ENCODE results near the gene CDCP1. TPM values are rescaled to one million over a fixed set of nuclear protein-coding genes. Genes with fewer than 3 reads are reported as not detected.

Gene CDCP1
- total RNA-seq, 3 donors from 2014 or later (not counting 1 experiment from before 2014, with no cell fraction given), result 0.38 to 0.61 (median 0.48) TPM

GRCh38 chr3:45174234-45174633, 28.1 kb upstream of the CDCP1 start:
- Histone ChIP-seq H3K27ac (ENCODE audit: low read length) (no peak overlapping the region), H3K36me3 (ENCODE audit: control insufficient read depth, insufficient read depth, low read length) (no peaks in the 10 kb centered on the region), H3K4me3 (ENCODE audit: low read length) (no peak overlapping the region), H3K4me1 (ENCODE audit: control insufficient read depth, insufficient read depth, low read length) (no peaks in the 10 kb centered on the region), H3K27me3 (ENCODE audit: control insufficient read depth, insufficient read depth, low read length) (no peaks in the 10 kb centered on the region), H3K9me3 (ENCODE audit: control insufficient read depth, insufficient read depth, low read length) (no peaks in the 10 kb centered on the region)
- Mint-ChIP-seq H3K4me1 (no peaks in the 10 kb centered on the region), H3K27me3 (ENCODE audit: low read depth in 2 of 2) (peaks cover 0 to 3% of the 10 kb centered on the region in 2 donors), H3K4me3 (no peak overlapping the region), H3K9me3 (no peaks in the 10 kb centered on the region), H3K36me3 (no peaks in the 10 kb centered on the region), H3K27ac (no peak overlapping the region)
- WGBS (ENCODE audit: insufficient coverage), result 88% methylated on average over 2 of the region's 2 CpGs
- TF ChIP-seq CTCF (IDR thresholded peaks at IDR 0.05), result no peak
- ATAC-seq (no peak), DNase-seq (no peak)
- intact Hi-C loops (cut with micrococcal nuclease), result no loop called here

- no peaks in the 10 kb centered on the region for H3K36me3 Mint-ChIP-seq
- no peaks in the 10 kb centered on the region for H3K9me3 Mint-ChIP-seq
- no peak overlapping the region for H3K4me3 Mint-ChIP-seq
- WGBS (ENCODE audit: insufficient coverage), result 93% methylated on average over 1 of the region's 1 CpG
- H3K27me3 Mint-ChIP-seq (ENCODE audit: low read depth in 2 of 2), result peaks cover 0 to 3% of the 10 kb centered on the region in 2 donors
- no peaks in the 10 kb centered on the region for H3K4me1 Mint-ChIP-seq
- DNase-seq (no peak), ATAC-seq (no peak)
- Histone ChIP-seq H3K4me3 (ENCODE audit: low read length) (no peak overlapping the region), H3K9me3 (ENCODE audit: control insufficient read depth, insufficient read depth, low read length) (no peaks in the 10 kb centered on the region), H3K4me1 (ENCODE audit: control insufficient read depth, insufficient read depth, low read length) (no peaks in the 10 kb centered on the region), H3K36me3 (ENCODE audit: control insufficient read depth, insufficient read depth, low read length) (no peaks in the 10 kb centered on the region), H3K27ac (ENCODE audit: low read length) (no peak overlapping the region), H3K27me3 (ENCODE audit: control insufficient read depth, insufficient read depth, low read length) (no peaks in the 10 kb centered on the region)
- intact Hi-C loops (cut with micrococcal nuclease), result no loop called here
- no peak for TF ChIP-seq CTCF (IDR thresholded peaks at IDR 0.05)
- no peak overlapping the region for H3K27ac Mint-ChIP-seq
These were observed 27.6 kb upstream of the CDCP1 start for GRCh38 chr3:45173776-45174175.

GRCh38 chr3:45171283-45171682, 25.1 kb upstream of the CDCP1 start:
- no peak overlapping the region for H3K27ac ChIP-seq (ENCODE audit: low read length)
- no peak overlapping the region for H3K4me3 Mint-ChIP-seq
- intact Hi-C loops (cut with micrococcal nuclease), result no loop called here
- no peaks in the 10 kb centered on the region for H3K9me3 ChIP-seq (ENCODE audit: control insufficient read depth, insufficient read depth, low read length)
- ATAC-seq, result no peak
- H3K27me3 ChIP-seq (ENCODE audit: control insufficient read depth, insufficient read depth, low read length), result no peaks in the 10 kb centered on the region
- no peak overlapping the region for H3K27ac Mint-ChIP-seq
- no peaks in the 10 kb centered on the region for H3K9me3 Mint-ChIP-seq
- H3K36me3 Mint-ChIP-seq, result no peaks in the 10 kb centered on the region
- peaks cover 0 to 3% of the 10 kb centered on the region in 2 donors for H3K27me3 Mint-ChIP-seq (ENCODE audit: low read depth in 2 of 2)
- peaks cover 17 to 19% of the 10 kb centered on the region in 2 donors for H3K4me1 Mint-ChIP-seq
- no peaks in the 10 kb centered on the region for H3K36me3 ChIP-seq (ENCODE audit: control insufficient read depth, insufficient read depth, low read length)
- H3K4me1 ChIP-seq (ENCODE audit: control insufficient read depth, insufficient read depth, low read length), result peaks cover 15% of the 10 kb centered on the region
- DNase-seq, result no peak
- no peak for TF ChIP-seq CTCF (IDR thresholded peaks at IDR 0.05)
- no peak overlapping the region for H3K4me3 ChIP-seq (ENCODE audit: low read length)
- 94% methylated on average over 4 of the region's 4 CpGs for WGBS (ENCODE audit: insufficient coverage)

GRCh38 chr3:45170096-45170495, 23.9 kb upstream of the CDCP1 start:
- Histone ChIP-seq H3K9me3 (ENCODE audit: control insufficient read depth, insufficient read depth, low read length) (no peaks in the 10 kb centered on the region), H3K4me1 (ENCODE audit: control insufficient read depth, insufficient read depth, low read length) (peaks cover 15% of the 10 kb centered on the region), H3K27me3 (ENCODE audit: control insufficient read depth, insufficient read depth, low read length) (no peaks in the 10 kb centered on the region), H3K27ac (ENCODE audit: low read length) (no peak overlapping the region), H3K4me3 (ENCODE audit: low read length) (no peak overlapping the region), H3K36me3 (ENCODE audit: control insufficient read depth, insufficient read depth, low read length) (no peaks in the 10 kb centered on the region)
- peaks cover 0 to 3% of the 10 kb centered on the region in 2 donors for H3K27me3 Mint-ChIP-seq (ENCODE audit: low read depth in 2 of 2)
- H3K4me1 Mint-ChIP-seq, result peaks cover 23 to 25% of the 10 kb centered on the region in 2 donors
- WGBS (ENCODE audit: insufficient coverage), result 55% methylated on average over 3 of the region's 3 CpGs
- no peak overlapping the region for H3K4me3 Mint-ChIP-seq
- no peaks in the 10 kb centered on the region for H3K9me3 Mint-ChIP-seq
- intact Hi-C loops (cut with micrococcal nuclease), result no loop called here
- DNase-seq (no peak), ATAC-seq (no peak)
- H3K27ac Mint-ChIP-seq, result no peak overlapping the region
- TF ChIP-seq CTCF (IDR thresholded peaks at IDR 0.05), result no peak
- no peaks in the 10 kb centered on the region for H3K36me3 Mint-ChIP-seq

Data from natural killer cell (primary cell).